Measurements from ENCODE around the gene BMP6.

BMP6 gene

GRCh38 chr6:7770111-7770510 is 44.2 kb downstream of the BMP6 start:
- TF ChIP-seq FOXP2 (optimal IDR thresholded peaks at IDR 0.05; ENCODE audit: borderline replicate concordance, extremely low read depth, extremely low read length, insufficient read depth) (no peak), TAF1 (IDR thresholded peaks at IDR 0.05; ENCODE audit: borderline replicate concordance, insufficient read depth, low read length) (no peak), POLR2AphosphoS5 (IDR thresholded peaks at IDR 0.05; ENCODE audit: low read depth, low read length) (no peak), REST (IDR thresholded peaks at IDR 0.05; ENCODE audit: insufficient read depth in 1 of 2, low read depth in 2 of 2, low read length in 2 of 2) (no peak), SIN3A (IDR thresholded peaks at IDR 0.05; ENCODE audit: borderline replicate concordance, insufficient read depth, low read length) (no peak)

GRCh38 chr6:7770601-7771000 is 44.7 kb downstream of the BMP6 start:
- TF ChIP-seq TAF1 (IDR thresholded peaks at IDR 0.05; ENCODE audit: borderline replicate concordance, insufficient read depth, low read length): no peak
- no peak for TF ChIP-seq FOXP2 (optimal IDR thresholded peaks at IDR 0.05; ENCODE audit: borderline replicate concordance, extremely low read depth, extremely low read length, insufficient read depth)
- no peak for TF ChIP-seq POLR2AphosphoS5 (IDR thresholded peaks at IDR 0.05; ENCODE audit: low read depth, low read length)
- TF ChIP-seq REST (IDR thresholded peaks at IDR 0.05; ENCODE audit: insufficient read depth in 1 of 2, low read depth in 2 of 2, low read length in 2 of 2): no peak
- TF ChIP-seq SIN3A (IDR thresholded peaks at IDR 0.05; ENCODE audit: borderline replicate concordance, insufficient read depth, low read length): no peak

GRCh38 chr6:7773322-7773721 is 47.4 kb downstream of the BMP6 start:
- no peak for TF ChIP-seq TAF1 (IDR thresholded peaks at IDR 0.05; ENCODE audit: borderline replicate concordance, insufficient read depth, low read length)
- no peak for TF ChIP-seq FOXP2 (optimal IDR thresholded peaks at IDR 0.05; ENCODE audit: borderline replicate concordance, extremely low read depth, extremely low read length, insufficient read depth)
- TF ChIP-seq REST (IDR thresholded peaks at IDR 0.05; ENCODE audit: insufficient read depth in 1 of 2, low read depth in 2 of 2, low read length in 2 of 2): no peak
- TF ChIP-seq POLR2AphosphoS5 (IDR thresholded peaks at IDR 0.05; ENCODE audit: low read depth, low read length): no peak
- no peak for TF ChIP-seq SIN3A (IDR thresholded peaks at IDR 0.05; ENCODE audit: borderline replicate concordance, insufficient read depth, low read length)

- TF ChIP-seq TAF1 (IDR thresholded peaks at IDR 0.05; ENCODE audit: borderline replicate concordance, insufficient read depth, low read length): no peak
- TF ChIP-seq SIN3A (IDR thresholded peaks at IDR 0.05; ENCODE audit: borderline replicate concordance, insufficient read depth, low read length): no peak
- TF ChIP-seq FOXP2 (optimal IDR thresholded peaks at IDR 0.05; ENCODE audit: borderline replicate concordance, extremely low read depth, extremely low read length, insufficient read depth): no peak
- no peak for TF ChIP-seq REST (IDR thresholded peaks at IDR 0.05; ENCODE audit: insufficient read depth in 1 of 2, low read depth in 2 of 2, low read length in 2 of 2)
- no peak for TF ChIP-seq POLR2AphosphoS5 (IDR thresholded peaks at IDR 0.05; ENCODE audit: low read depth, low read length)
These were observed 48.0 kb downstream of the BMP6 start for GRCh38 chr6:7773914-7774313.

GRCh38 chr6:7776509-7776908 is 50.6 kb downstream of the BMP6 start:
- TF ChIP-seq TAF1 (IDR thresholded peaks at IDR 0.05; ENCODE audit: borderline replicate concordance, insufficient read depth, low read length) (no peak), POLR2AphosphoS5 (IDR thresholded peaks at IDR 0.05; ENCODE audit: low read depth, low read length) (no peak), SIN3A (IDR thresholded peaks at IDR 0.05; ENCODE audit: borderline replicate concordance, insufficient read depth, low read length) (no peak), FOXP2 (optimal IDR thresholded peaks at IDR 0.05; ENCODE audit: borderline replicate concordance, extremely low read depth, extremely low read length, insufficient read depth) (no peak), REST (IDR thresholded peaks at IDR 0.05; ENCODE audit: insufficient read depth in 1 of 2, low read depth in 2 of 2, low read length in 2 of 2) (no peak)
